GM18873 (cell line): ENCODE results near the gene NTF4.

Experiments
- ATAC-seq: cut with Tn5 transposase; IDR thresholded peaks from one replicate; pipeline ENCODE4 v1.9.1; 2021; ENCODE audit warnings: mild to moderate bottlenecking, moderate library complexity, moderate number of reproducible peaks; ENCODE audit not compliant: unreplicated experiment, low FRiP score

Gene NTF4, protein sequence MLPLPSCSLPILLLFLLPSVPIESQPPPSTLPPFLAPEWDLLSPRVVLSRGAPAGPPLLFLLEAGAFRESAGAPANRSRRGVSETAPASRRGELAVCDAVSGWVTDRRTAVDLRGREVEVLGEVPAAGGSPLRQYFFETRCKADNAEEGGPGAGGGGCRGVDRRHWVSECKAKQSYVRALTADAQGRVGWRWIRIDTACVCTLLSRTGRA

DNA sequence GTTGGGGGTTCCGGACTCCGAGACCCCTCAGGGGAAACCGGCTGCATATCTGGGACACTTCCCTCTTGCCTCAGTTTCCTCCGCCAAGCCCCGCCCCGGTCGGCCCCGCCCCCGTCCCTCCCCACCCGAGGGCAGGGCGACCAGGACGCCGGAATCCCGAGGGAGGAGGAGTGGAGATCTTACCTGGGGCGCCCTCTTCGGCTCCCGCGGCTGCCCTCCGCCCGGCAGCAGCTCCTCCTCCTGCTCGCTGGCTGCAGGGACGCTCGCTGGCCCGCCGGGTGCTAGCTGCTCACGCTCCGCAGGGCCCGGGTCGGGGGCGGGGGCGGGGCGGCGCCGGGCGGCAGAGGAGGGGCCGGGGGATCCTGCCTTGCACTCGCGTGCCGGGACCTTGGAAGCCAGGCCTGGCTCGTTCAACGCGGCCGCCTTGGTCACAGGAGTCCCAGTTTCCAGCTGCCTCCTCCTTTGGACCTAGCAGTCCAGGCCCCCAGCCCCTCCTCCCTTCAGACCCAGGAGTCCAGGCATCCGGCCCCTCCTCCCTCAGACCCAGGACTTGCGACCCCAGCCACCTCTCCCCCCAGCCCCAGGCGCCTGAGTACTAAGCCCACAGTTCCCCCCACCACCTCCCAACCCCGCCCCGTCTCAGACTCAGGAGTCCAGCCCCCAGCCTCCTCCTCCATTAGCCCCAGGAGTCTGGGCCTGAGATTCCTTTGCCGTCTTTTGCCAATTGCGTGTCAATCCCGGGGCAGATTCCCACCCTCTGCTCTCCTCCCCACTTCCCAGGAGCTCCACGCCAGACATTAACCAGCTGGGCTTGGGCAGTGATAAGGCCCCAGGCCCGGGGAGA lies at the start of gene NTF4:
Gene NTF4 (minus strand): TSS at position 51 of the 844 bp plus-strand sequence. CDS start 2,821 bp downstream, outside the sequence.
- ATAC-seq = no peak

DNA sequence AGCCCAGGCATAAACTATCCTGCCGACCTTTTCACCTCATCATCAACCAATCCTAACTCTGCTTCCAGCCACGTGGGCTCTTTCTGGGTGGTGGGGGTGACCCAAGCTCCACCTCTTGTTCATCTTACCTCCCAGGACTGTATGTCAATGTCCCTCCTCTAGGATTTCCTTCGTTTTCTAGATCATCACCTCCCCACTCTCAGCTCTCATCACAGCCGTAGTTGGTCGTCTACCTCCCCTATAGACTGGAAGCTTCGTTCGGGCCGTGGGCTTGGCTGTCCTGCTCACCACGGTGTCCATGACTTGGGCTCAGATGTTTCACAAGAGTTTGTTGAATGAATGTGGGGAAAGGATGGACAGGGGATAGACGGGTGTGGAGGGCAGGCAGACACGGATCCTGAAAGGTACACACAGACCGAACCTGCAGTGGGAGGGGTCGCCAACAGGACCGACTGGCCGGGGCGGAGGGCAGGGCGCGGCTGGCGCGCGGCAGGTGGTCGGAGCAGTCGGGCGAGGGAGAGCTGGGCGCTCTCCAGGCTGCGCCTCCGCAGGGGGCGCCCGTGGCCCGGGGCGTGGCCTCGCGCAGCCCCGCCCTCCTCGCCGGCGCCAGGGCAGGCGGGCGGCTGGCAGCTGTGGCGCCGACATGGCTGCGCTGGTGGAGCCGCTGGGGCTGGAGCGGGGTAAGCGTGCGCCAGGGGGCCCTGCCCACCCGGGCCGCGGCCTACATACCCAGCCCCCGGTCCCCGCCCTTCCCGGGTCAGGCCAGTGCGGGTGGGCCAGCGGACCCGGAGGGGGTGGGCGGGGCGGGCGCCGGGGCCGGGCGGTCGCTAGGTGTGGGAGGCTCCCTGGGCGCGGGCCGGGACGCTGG lies 49.4 kb upstream of the NTF4 start, which contains the start of gene LIN7B:
Gene LIN7B (plus strand): TSS at position 609 of the 868 bp plus-strand sequence. CDS start 35 bp downstream, at position 644.
- ATAC-seq = no peak

DNA sequence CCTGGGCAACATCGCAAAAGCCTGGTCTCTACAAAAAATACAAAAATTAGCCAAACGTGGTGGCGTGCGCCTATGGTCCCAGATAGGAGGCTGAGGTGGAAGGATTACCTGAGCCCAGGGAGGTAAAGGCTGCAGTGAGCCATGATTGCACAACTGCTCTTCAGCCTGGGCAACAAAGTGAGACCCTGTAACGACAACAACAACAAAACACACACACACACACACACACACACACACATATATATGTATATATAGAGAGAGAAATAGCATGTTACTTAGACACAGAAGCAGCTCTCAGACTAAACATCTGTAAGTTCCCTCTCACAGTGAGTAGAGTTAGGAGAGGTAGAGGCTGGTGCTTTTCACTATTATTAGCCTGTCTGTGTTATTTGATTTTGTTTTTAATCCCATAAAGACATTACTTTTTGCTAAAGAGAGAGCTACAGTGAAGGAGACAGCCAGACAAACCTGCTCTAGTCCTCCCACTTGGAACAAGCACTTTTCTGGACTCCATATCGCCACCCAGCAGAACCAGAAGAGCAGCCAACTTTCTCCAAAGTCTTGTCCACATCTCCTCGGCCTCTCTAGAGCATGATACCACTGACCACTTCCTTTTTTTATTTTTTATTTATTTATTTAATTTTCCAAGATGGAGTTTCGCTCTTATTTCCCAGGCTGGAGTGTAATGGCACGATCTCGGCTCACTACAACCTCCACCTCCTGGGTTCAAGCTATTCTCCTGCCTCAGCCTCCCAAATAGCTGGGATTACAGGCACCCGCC lies 46.8 kb upstream of the NTF4 start:
- ATAC-seq = no peak

DNA sequence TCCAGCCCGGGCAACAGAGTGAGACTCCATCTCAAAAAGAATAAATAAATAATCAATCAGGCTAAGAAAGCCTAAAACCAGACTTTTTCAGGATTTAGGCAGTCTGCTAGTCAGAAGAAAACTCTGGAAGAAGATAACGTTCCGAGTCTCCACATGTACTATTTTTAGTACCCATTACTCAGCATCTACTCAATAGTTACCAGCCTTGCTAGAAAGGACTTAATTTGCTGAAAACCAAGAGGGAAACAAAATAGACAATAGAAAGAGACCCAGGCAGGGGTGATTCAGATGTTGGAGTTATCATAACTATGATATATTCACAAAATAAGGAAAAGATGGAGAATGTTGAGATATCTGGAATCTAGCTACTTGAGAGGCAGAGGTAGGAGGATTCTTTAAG lies 45.9 kb upstream of the NTF4 start:
- ATAC-seq = no peak

DNA sequence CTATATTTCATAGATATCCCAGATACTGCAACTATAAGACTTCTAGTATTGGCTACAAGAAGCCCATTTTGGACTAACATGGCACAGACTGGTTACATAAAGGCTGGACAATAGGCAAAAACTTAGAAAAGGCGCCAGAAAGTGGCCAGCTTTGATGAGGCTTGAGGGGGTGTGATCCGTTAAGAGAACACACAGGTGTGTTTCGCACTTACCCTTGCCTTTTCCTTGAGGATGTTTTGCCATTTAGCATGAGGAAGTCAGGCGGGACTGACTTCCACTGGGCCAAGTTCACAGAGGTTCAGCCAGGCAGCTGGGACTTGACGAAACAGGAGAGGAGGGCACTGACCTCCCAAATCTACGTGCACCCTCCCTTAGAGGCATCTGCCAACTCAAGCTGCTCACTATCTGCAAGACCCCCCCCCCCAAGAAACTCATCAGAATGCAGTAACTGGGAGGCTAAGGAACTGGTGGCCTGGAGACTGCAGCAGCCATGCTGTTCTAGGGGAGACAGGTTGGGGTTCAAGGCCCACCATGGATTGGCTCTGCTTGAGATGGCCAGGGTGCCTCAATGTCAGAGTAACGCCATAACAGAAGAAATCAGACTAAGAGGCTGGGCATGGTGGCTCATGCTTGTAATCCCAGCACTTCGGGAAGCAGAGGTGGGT lies 45.1 kb upstream of the NTF4 start:
- no peak for ATAC-seq

DNA sequence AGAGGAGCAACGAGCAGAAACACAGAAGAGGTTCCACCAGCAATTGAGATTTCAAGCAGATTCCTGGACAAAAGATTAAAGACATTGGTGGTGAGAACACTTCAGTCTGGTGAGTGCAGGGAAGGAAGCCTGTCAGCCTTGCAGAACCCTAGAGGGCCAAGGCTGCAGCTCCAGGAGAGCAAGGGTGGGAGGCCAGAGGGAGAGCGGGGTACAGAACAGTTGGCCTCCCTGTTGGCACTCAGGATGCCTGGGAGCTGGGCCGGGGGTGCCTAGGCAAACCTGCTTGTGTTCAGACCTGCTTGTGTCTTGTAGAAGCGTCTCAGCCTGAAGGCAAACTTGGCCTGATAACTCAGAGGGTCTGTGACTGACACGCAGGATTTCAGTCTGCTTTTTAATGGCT lies 44.4 kb upstream of the NTF4 start:
- ATAC-seq = no peak

DNA sequence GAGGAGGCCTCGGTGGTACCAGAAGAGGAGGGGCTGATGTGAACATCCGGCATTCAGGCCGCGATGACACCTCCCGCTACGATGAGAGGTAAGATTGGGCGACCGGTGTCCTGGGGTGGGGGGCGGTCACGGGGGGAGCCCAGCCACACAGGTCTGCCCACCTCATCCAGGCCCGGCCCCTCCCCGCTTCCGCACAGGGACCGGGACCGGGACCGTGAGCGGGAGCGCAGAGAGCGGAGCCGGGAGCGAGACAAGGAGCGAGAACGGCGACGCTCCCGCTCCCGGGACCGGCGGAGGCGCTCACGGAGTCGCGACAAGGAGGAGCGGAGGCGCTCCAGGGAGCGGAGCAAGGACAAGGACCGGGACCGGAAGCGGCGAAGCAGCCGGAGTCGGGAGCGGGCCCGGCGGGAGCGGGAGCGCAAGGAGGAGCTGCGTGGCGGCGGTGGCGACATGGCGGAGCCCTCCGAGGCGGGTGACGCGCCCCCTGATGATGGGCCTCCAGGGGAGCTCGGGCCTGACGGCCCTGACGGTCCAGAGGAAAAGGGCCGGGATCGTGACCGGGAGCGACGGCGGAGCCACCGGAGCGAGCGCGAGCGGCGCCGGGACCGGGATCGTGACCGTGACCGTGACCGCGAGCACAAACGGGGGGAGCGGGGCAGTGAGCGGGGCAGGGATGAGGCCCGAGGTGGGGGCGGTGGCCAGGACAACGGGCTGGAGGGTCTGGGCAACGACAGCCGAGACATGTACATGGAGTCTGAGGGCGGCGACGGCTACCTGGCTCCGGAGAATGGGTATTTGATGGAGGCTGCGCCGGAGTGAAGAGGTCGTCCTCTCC lies 43.2 kb upstream of the NTF4 start:
- no peak for ATAC-seq

DNA sequence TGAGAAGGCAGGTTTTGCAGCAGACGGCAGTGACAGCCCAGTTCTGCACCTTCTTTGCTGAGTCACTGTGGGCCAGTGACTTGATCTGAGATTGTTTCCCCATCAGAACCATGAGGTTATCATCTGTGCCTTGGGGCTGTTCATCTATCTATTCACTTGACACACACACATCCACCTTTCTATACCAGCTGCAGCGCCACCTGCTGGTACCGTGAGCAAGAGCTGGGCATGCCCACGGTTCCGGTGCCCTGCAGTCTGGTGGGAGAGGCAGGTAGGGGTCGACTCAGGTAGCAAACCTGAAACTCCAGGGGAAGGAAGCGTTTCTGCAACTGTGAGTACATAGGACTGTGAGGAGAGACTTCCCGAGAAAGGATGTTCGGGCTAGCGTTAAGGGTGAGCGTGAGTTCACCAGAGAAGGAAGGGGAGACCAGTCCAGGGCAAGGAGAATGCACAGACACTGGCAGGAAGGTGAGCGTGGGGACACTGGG lies 42.1 kb upstream of the NTF4 start:
- no peak for ATAC-seq

DNA sequence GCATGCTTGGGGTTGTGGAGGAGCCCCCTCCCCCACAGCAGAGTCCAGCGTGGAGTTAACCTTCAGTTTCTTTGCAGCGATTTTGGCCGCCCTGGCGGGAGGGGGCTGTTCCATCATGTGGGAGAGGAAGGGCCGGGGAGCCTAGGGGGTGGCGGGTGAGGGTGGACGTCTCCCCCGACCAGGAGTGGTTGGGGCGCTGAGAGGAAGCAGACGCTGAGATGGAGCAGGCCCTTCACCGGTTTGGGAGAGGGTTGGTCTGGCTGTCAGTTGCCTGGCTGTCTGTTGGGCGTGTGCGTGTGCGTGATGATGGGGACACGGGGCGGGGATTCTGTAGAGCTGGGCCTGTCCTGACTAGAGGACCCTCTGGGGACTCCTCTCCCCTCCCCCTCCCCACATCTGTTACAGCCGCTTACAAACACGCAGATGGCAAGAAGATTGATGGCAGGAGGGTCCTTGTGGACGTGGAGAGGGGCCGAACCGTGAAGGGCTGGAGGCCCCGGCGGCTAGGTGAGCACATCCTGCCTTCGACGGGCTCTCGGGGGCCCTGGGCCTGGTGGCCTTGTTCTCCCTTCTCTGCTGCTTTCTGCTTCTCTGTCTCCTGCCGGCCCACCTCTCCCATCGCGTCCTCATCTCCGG lies 39.7 kb upstream of the NTF4 start:
- no peak for ATAC-seq

DNA sequence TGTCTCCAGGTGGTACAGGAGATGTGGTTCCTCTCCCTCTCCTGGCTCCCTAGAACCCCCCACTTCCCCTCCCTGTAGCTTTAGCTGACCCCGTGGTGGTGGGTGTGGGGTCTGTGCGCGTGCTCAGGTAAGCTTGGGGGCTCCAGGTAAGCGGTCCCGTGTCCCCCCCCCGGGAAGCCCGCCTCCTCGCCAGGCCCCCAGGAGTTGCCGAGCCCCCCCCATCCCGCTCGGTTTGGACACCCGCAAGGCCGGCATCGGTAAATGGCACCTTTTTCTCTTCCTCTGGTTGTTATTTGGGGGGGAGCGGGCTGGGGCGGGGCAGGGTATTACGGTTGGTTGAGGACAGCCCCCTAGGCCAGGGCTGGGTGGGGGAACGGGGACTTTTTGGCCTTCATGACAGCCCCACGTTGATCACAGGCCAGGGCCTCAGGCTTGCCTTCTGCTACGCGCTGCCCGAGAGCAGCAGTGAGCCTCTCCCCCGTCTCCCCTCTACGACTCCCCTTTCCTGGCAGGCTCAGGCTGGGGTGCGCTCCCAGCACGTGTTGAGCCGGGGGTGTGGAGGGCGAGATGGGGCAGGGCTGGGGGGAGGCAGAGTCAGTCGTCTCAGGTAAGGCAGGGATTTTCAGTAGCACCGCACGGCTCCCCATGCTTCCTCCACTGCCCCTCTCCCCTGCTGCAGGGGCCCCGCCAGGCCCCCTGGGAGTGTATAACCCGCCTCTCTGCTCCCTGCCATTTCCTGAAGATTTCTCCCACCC lies 38.9 kb upstream of the NTF4 start:
- ATAC-seq = no peak

DNA sequence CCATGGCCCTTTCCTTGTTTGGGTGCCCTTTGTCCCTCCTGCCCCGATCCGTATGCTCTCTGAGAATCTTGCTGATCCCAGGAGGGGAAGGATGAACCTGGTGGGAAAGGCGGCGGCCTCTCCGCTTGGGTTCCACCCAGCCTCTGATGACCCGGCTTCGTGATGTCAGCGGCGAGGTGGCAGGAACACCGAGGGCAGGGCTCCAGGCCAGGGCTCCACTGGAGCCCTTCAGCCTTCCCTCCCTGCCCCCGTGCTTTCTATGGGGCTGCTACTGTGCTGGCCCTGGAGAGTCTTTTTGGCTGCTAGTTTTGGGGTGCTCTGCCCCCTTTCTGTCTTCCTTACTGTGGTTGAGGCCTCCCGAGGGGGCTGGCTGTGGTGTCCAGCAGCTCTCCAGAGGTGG lies 37.7 kb upstream of the NTF4 start:
- ATAC-seq = no peak

DNA sequence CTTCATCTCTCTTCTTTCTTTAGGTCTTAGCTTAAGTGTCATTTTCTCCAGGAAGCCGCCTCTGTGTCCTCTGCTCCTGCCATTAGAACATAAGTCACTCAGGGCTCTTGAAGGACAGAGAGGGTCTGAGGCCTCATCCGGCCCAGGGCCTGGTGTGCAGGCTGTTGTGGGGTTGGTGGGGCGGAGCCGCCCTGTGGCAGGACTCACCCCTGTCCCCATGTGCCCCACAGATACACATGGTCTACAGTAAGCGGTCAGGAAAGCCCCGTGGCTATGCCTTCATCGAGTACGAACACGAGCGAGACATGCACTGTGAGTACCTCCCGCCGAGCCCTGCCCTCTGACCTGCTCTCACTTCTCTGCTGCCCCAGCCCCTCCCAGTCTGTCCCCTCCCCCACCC lies 36.5 kb upstream of the NTF4 start:
- no peak for ATAC-seq

DNA sequence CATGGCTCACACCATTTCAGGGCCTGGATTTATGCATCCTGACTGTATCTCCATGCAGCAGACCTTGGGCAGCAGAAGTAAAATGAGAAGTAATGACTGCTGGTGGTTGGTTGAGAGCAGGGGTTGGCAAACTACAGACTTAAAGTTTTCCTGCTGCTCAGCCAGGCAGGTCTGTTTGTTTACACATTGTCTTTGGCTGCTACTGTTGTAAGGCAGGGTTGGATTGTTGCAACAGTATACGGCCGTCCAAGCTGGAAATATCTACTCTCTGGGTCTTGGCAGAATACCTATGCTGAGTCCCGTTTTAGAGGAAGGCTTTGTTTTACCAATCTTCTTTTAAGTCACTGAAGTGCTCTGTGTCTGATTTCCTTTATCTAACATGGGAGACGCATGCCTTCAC lies 34.2 kb upstream of the NTF4 start:
- ATAC-seq = no peak

DNA sequence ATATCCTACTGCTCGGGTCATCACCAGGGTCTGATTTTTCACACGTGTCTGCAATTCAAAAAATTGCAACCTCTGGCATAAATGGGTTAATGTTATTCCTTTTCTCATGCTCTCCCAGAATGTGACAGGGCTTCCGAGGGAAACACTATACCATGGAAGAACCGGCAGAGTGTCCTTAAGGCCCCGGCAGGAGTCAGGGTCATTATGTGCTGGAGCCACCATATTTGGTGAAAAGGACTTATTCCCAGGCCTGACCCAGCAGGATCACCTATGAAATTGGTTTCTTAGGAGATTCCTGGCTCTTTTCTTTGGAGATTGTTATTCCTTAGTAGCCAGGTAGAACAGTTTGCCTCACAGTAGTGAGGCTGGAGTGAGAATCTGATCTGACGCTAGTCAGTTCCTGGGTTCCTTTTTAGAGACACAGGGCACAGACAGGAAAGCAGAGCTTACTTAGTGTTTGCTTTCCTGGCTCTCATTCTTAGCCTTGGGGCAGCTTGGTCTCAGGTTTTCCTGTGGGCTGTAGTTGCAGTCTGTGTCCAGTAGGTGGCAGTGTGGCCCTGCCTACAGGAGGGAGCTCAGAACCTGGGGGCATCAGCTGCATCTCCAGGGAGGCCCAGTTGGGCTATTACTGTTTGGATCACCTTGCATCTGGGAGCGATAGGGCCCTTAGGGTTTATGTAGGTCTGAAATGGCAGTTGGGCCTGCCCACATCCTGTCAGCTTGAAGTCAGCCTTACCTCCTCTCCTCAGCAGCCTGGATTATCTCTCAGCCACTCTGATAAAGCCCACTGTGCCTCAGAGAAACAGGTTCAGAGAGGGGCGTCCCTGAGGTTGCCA lies 33.1 kb upstream of the NTF4 start:
- no peak for ATAC-seq

DNA sequence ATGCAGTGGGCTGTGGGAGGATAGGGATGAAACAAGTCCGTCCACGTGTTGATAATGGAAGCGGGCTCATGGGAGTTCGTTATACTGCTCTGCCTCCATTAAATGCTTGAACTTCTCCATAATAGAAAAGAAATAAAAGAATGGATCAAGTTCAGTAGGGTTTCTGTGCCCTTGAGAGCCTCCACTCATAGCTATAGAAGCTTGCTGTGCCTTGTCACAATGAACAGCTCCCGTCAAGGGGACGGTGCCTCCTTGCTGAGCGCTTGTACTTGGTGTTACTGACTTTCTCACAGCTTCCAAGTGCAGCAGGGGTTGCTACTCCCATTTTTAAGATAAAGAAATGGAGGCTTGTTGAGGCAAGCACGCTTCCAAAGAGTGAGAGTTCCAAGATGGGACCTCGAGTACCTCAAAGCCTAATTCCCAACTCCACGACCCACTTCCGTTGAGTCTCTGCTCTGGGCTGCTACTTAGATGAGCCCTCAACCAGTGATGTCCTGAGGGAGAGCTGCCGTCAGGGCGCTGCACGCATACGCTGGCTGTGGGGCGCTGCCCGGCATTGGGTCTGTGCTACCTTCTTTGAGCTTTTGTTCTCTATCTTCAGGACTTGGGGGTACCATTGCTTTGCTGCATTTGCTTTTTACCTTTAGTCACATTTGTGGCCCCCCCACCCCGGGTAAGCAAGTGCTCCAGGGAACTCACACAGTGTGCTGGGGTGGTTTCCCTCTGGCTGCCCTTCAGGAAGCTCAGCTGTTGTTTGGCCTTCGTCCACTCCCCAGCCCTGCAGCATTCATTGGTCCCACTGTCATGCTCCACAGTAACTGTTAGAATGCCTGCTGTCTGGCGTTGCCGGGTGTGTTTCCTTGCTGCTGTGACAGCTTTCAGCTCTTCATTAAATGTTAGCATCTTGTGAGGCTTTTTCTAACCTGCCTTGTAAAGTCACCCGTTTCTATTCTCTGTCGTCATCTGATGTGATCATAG lies 30.2 kb upstream of the NTF4 start:
- ATAC-seq = no peak
